HG03097 (cell line): ENCODE data around the gene PIK3CA.
"Not testable (repeated sequence)": the region's sequence is repeated elsewhere in the genome, so short reads cannot be mapped to it uniquely, and the experiment has no call there.

Experiments
- ATAC-seq: cut with Tn5 transposase; IDR thresholded peaks from one replicate; pipeline ENCODE4 v1.9.1; 2021; ENCODE audit not compliant: unreplicated experiment, low FRiP score

The PIK3CA gene

DNA sequence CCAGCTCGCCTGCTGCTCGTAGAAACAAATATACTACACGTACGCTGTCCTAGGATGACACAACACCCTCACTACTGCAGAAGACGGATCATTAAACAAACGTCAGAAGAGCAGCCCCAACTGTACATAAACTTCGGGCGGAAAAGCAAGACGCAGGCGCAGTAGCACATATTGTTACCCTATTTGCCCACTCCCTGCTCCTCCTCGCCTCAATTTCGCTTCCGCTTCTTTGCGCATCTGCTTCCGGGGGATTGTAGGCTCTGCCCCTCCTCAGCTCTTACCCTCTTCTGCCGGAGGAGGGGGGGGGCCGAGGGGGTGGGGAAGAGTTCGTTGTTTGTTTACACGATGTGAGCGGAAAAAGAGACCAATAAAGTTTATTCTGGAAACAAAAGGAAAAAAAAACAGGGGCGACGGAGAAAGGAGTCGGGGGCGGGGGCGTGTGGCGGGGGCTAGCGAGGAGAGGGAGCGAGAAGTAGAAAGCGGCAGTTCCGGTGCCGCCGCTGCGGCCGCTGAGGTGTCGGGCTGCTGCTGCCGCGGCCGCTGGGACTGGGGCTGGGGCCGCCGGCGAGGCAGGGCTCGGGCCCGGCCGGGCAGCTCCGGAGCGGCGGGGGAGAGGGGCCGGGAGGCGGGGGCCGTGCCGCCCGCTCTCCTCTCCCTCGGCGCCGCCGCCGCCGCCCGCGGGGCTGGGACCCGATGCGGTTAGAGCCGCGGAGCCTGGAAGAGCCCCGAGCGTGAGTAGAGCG, at the start of gene PIK3CA:
Gene PIK3CA, plus strand, starts transcription at position 485 of the 743 bp plus-strand sequence. CDS start 50,469 bp downstream, outside the sequence.
- peak; percentile 65 for ATAC-seq

GRCh38 chr3:179098388-179099077, 49.6 kb upstream of the PIK3CA start:
- no peak for ATAC-seq

DNA sequence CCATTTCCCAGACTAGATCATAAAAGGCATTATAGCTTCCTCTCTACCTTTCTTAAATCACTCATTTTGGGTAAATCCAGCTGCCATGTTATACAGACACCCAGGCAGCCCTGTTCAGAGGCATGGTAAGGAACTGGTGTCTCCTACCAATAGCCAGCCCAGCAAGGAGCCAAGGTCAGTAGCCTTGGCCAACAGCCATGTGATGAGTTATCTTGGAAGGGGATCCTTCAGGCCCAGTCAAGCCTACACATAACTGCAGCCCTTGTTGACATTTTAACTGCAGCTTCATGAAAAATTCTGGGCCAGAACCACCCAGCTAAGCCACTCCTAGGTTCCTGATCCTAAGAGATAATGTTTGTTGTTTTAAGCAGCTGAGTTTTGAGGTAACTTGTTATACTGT, 47.5 kb upstream of the PIK3CA start:
- no peak for ATAC-seq

DNA sequence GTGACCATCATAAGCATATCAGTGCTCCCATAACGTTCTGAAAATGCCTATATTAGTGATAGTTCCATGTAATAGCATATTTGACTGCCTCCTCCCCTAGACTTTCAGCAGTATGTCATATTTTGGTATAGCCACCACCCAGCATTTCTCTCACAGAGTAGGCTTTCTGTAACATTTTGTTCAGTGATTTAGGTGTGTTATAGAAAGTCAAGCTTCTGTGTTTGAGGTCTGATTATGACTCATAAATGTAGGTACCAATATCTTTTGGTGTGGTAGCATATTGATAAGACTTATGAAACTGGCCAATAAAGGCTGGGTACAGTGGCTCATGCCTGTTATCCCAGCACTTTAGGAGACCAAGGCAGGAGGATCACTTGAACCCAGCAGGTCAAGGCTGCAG, 42.3 kb upstream of the PIK3CA start:
- no peak for ATAC-seq

DNA sequence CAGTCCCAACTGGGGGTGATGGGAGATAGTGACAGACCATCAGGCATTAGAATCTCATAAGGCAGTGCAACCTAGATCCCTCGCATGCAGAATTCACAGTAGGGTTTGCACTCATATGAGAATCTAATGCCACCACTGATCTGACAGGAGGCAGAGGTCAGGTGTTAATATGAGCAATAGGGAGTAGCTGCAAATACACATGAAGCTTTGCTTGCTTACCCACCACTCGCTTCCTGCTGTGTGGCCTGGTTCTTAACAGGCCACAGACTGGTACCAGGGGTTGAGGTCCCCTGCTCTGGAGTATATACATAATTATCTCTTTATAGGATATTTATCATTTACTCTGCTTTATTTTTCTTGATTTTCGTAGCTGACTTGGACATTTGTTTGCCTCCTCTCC, 40.5 kb upstream of the PIK3CA start:
- no peak for ATAC-seq

DNA sequence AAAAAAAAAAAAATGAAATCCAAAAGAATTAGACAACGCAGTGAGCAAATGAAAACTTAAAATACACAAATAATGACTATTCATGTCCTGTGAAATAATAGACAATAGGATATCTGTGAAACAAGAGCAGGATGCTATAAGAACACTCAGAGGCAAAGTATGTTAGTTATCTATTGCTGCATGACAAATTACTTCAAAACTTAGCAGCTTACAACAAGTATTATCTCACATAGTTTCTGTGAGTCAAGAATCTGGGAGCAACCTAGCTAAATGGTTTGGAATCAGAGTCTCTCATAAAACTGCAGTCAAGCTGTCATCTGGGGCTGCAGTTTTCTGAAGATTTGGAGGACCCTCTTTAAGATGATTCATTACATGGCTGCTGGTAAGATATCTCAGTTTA, 40.1 kb upstream of the PIK3CA start:
- ATAC-seq, result no peak

- ATAC-seq, result no peak
These were observed 34.3 kb upstream of the PIK3CA start for GRCh38 chr3:179113903-179114302.

GRCh38 chr3:179115444-179115843, 32.7 kb upstream of the PIK3CA start:
- ATAC-seq, result not testable (repeated sequence)

GRCh38 chr3:179116816-179117215, 31.3 kb upstream of the PIK3CA start:
- ATAC-seq, result no peak

- not testable (repeated sequence) for ATAC-seq
These were observed 15.8 kb upstream of the PIK3CA start for GRCh38 chr3:179132191-179132890.

- ATAC-seq, result no peak
These were observed 14.6 kb upstream of the PIK3CA start for GRCh38 chr3:179133575-179133974.

GRCh38 chr3:179136195-179136594, 12.0 kb upstream of the PIK3CA start:
- ATAC-seq, result no peak

DNA sequence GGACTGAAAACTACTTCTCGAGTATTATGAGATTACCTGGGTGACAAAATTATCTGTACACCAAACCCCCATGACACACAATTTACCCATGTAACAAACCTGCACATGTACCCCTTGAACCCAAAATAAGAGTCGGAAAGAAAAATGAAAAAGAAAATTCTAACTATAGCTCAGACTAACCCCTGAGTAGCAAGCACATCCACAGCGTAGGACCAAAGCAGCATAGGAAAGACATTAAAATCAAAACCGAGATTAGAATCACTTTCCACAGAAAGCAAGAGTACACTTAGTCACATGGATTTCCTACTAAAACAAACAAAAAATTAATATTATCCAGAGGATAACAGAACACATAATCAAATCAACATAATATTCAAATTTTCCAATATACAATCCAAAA, 6.3 kb upstream of the PIK3CA start:
- no peak for ATAC-seq

DNA sequence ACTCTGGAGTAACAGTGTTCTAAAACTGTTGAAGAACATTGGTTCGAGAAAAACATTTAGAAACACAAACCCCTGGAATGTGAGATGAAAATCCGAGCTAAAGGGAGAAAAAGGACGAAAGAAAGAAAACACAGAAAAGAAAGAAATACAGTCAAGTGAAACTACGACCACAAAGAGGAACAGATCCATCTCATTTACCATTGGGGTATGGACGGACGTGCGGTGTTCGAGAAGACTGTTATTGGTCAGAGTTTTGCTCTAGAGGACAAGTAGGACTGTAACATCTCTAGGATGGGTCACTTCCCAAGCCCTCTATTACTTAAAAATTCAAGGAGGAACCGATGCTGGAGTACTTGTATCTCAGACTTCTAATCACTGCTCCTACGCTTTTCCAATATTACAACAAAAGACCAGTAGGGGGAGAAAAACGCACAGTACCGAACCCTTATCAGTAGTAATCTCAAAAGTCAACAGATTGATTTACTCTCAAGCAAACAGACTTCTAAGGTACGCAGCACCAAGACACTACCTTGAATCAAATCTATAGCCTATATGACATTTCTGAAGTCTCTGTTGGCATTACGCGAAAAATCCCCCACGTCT, 1.1 kb upstream of the PIK3CA start:
- ATAC-seq, result peak; percentile 27

- ATAC-seq, result peak; percentile 24
These were observed 664 bp upstream of the PIK3CA start for GRCh38 chr3:179147514-179147872.

DNA sequence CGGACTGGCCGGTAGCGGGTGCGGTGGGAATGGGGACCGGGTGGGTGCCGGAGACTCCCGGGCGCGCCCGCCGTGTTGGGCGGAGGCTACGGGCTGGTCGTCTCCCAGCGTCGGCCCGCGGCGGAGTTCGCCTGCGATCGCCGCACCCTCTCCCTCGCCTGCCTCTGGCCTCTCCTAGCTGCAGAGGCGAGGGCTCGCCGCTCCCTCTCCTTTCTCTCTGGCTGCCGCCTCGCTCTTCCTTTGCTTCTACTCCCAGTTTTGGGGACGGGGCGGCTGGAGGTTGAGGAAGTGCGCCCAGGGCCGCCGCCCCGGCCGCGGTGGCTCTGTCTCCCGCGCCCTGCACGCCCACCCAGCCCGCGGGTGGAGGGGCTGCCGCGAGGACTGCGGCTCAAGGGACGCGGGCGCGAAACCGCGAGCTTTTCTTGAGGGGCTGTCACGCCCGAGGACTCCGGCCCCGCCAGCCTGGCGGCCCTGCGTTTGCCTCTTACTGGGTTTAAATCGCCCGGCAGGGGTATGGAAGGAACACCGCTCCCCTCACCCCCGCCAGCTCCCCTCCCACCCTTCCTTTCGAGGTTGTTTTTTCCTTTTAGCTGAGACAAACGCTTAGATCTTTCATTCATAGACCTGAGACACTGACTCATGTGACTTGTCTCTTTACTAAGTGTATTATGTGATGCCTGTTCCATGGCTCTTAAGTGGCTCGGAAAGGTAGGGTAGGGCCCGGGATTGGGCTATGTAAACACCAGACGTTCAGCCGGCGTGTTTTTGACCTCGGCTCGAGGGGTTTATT, 654 bp downstream of the PIK3CA start:
- peak; percentile 31 for ATAC-seq

DNA sequence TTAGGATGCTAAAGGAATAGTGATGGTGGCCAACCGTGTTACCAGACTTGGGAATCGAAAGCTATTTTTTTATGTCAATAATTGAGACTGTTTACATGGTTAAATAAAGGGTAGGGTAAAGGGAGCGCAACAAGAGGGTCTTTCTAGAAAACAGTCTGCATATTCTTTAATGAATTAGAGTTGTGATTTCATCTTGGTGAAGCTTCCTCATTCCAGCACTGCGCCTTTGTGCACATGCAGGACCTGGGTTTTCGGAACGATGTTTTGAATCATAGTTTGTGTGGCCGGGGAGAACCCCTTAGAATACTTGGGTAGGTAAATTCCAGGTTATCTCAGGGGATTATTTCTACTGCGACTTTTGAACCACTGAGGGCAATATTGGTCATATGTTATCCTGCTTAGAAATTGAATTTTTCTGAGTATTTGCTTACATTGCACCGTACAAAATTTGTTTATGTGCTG, 1.3 kb downstream of the PIK3CA start:
- peak; percentile 24 for ATAC-seq

- no peak for ATAC-seq
These were observed 1.8 kb downstream of the PIK3CA start for GRCh38 chr3:179149951-179150350.

DNA sequence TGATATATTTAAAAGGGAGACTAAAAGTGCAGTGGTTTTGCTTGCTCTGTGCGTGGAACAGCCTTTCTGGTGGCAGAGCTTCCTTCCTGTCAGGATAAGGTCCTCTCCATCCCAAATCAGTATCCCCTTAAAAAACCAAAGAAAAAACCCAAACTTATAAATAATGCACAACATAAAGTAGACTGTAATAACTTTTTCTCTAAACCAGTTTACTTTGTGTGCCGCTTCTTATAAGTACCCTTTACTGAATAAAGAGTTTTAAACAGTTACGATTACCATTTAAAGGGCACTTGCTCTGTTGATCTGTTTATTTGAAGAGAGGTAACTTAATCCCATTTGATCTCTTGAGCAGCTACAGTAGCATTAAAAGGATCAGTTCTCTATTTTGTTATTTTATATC, 2.5 kb downstream of the PIK3CA start:
- no peak for ATAC-seq

DNA sequence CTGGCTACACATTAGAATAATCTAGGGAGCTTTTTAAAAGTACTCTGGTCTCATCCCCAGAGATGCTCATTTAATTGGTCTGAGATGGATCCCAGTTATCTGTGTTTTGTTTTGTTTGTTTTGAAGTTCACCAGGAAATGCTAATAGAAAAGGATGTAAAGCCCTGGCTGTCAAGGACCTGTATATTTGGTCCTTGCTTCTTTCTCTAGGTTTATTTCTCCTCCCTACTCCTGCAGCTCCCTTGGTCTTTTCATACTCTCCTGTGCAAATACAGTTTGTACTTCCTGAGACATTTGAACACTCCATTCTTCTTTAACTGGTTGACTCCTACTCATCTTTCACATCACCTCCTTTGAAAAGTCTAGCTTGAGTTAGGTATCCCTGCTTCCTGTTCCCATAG, 3.3 kb downstream of the PIK3CA start:
- ATAC-seq, result no peak
